HFFc6 (cell line): ENCODE measurements around the gene TBX21. TPM values are rescaled to one million over a fixed set of nuclear protein-coding genes. Genes with fewer than 3 reads are reported as not detected.
"Not testable (repeated sequence)": the region's sequence is repeated elsewhere in the genome, so short reads cannot be mapped to it uniquely, and the experiment has no call there.

ENCODE experiments used
- DNase-seq: peaks from one replicate; pipeline ENCODE4 v3.0.0-alpha.2; 2018
- H3K27ac Mint-ChIP-seq: 2 replicates; pipeline ENCODE4 v1.8.0; 2020; ENCODE audit warnings: mild to moderate bottlenecking, mixed read lengths
- H3K27me3 Mint-ChIP-seq: 2 replicates; pipeline ENCODE4 v1.8.0; 2021; ENCODE audit warnings: mild to moderate bottlenecking, moderate library complexity, mixed read lengths; ENCODE audit not compliant: insufficient read depth
- H3K36me3 Mint-ChIP-seq: 2 replicates; pipeline ENCODE4 v1.8.0; 2021; ENCODE audit warnings: low read depth, mixed read lengths
- H3K4me1 Mint-ChIP-seq: 2 replicates; pipeline ENCODE4 v1.8.0; 2020; ENCODE audit warnings: low read depth, mixed read lengths
- H3K4me3 Mint-ChIP-seq: 2 replicates; pipeline ENCODE4 v1.8.0; 2020; ENCODE audit warnings: mild to moderate bottlenecking, moderate library complexity, mixed read lengths
- H3K9me3 Mint-ChIP-seq: 2 replicates; pipeline ENCODE4 v1.8.0; 2020; ENCODE audit warnings: mild to moderate bottlenecking, mixed read lengths
- CTCF ChIP-seq: fragments of 200-600 bp; sonication (generic); IDR thresholded peaks from 2 replicates; pipeline ENCODE4 v1.5.0; 2021; ENCODE audit warnings: antibody characterized with exemption, mild to moderate bottlenecking
- total RNA-seq, 6 experiments: library from RNA; stranded (reverse); fragmentation: NEBNext Ultra II Directional; extraction: Animal tissue kit (Norgen Biotek cat#: 25700); gene quantifications; 2 replicates in 1 of 6; 3 replicates in 5 of 6; pipeline ENCODE4 v1.2.3, GENCODE V29; 2021

TBX21 gene
- total RNA-seq, 6 experiments from 2014 or later: not detected

- DNase-seq: no peak
- TF ChIP-seq CTCF: no peak
- H3K36me3 Mint-ChIP-seq: no peaks in the 10 kb centered on the region; the same call in 1 of the 2 replicates
- H3K27ac Mint-ChIP-seq: no peak overlapping the region
- H3K27me3 Mint-ChIP-seq: peaks cover 40% of the 10 kb centered on the region
- no peak overlapping the region for H3K4me3 Mint-ChIP-seq
- no peaks in the 10 kb centered on the region for H3K4me1 Mint-ChIP-seq
- no peaks in the 10 kb centered on the region for H3K9me3 Mint-ChIP-seq
Measured at GRCh38 chr17:47738178-47738577, 5.1 kb downstream of the TBX21 start.

DNA sequence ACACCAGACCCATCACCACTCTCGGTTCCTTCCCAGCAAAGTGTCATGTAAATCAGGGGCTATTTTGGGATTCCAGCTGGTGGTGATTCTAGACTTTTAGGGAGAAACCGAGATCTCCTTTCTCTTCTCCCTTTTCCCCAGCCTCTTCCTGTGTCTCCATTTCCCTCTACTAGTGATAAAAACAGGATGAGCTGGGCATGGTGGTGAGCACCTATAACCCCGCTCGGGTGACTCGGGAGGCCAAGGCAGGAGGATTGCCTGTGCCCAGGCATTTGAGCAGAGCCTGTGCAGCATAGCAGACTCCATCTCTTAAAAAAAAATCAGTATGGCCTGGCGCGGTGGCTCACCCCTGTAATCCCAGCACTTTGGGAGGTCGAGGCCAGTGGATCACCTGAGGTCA lies 6.1 kb downstream of the TBX21 start:
- no peak overlapping the region for H3K4me3 Mint-ChIP-seq
- H3K27ac Mint-ChIP-seq: no peak overlapping the region
- no peak for TF ChIP-seq CTCF
- no peak for DNase-seq
- no peaks in the 10 kb centered on the region for H3K4me1 Mint-ChIP-seq
- H3K36me3 Mint-ChIP-seq: no peaks in the 10 kb centered on the region; the same call in 1 of the 2 replicates
- H3K27me3 Mint-ChIP-seq: peaks cover 41% of the 10 kb centered on the region
- no peaks in the 10 kb centered on the region for H3K9me3 Mint-ChIP-seq

- not testable (repeated sequence) for H3K27ac Mint-ChIP-seq, H3K4me1 Mint-ChIP-seq, H3K36me3 Mint-ChIP-seq, DNase-seq, H3K9me3 Mint-ChIP-seq, H3K4me3 Mint-ChIP-seq
- peaks cover 37% of the 10 kb centered on the region for H3K27me3 Mint-ChIP-seq
Measured at GRCh38 chr17:47739945-47740344, 6.9 kb downstream of the TBX21 start.

DNA sequence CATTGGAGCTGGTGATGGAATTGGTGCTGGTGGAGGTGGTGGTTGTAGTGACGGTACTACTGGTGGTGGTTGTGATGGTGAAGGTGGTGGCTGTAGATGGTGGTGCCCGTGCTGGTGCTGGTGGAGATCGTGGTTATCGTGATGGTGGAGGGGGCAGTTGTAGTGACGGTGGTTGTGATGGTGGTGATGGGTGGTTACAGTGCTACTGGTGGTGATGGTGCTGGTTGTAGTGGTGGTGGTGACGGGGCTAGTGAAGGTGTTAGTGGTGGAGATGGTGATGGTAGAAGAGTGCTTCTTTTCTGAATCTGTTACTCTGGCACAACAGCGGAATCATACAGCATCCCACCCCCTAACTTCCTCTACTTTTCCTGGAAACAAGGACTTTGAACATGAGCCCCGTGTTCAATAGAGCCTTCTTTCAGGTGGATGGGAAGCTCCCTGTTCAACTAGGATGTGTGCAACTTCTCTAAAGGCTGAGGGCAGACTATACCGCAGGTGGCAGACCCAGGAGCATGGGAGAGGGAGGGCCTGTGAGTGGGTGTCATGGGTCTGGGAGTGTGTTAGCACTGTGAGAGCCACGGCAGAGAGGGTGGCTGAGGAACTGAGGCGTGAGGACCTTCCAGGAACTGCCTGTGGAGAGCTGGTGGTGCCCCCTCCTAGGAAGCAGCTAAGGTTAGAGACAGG lies 8.2 kb downstream of the TBX21 start:
- Mint-ChIP-seq H3K27ac (no peak overlapping the region), H3K9me3 (no peaks in the 10 kb centered on the region), H3K36me3 (no peaks in the 10 kb centered on the region), H3K4me1 (no peaks in the 10 kb centered on the region), H3K4me3 (no peak overlapping the region), H3K27me3 (peaks cover 45% of the 10 kb centered on the region)
- no peak for DNase-seq
- TF ChIP-seq CTCF: no peak

GRCh38 chr17:47741793-47742145 lies 8.7 kb downstream of the TBX21 start:
- DNase-seq: no peak
- no peak for TF ChIP-seq CTCF
- no peaks in the 10 kb centered on the region for H3K36me3 Mint-ChIP-seq
- H3K4me1 Mint-ChIP-seq: no peaks in the 10 kb centered on the region
- H3K27me3 Mint-ChIP-seq: peaks cover 45% of the 10 kb centered on the region
- no peak overlapping the region for H3K4me3 Mint-ChIP-seq
- no peak overlapping the region for H3K27ac Mint-ChIP-seq
- no peaks in the 10 kb centered on the region for H3K9me3 Mint-ChIP-seq

- peaks cover 42% of the 10 kb centered on the region for H3K27me3 Mint-ChIP-seq
- TF ChIP-seq CTCF: peak; percentile 67
- H3K4me3 Mint-ChIP-seq: no peak overlapping the region
- H3K36me3 Mint-ChIP-seq: no peaks in the 10 kb centered on the region
- no peak overlapping the region for H3K27ac Mint-ChIP-seq
- H3K4me1 Mint-ChIP-seq: no peaks in the 10 kb centered on the region
- DNase-seq: no peak
- H3K9me3 Mint-ChIP-seq: no peaks in the 10 kb centered on the region
Measured at GRCh38 chr17:47742319-47743181, 9.5 kb downstream of the TBX21 start.
